Transverse colon (tissue), 3 donors: ENCODE data around the gene BBS12.

Source experiments
- POLR2A ChIP-seq: fragments of 450-650 bp; IDR thresholded peaks from one replicate; pipeline ENCODE4 v1.6.1; 2016; ENCODE audit warnings: antibody characterized with exemption, mild to moderate bottlenecking, moderate library complexity
- TF ChIP-seq, protein P1 (sequence below), 5 experiments: fragments of 200-600 bp in 3 of 5; fragments of 450-650 bp in 2 of 5; sonication (generic) in 3 of 5; IDR thresholded peaks; 1 replicate in 2 of 5; 2 replicates in 3 of 5; pipeline ENCODE4 v1.5.1; 2016 to 2017; ENCODE audit warnings: antibody characterized with exemption in 5 of 5, inconsistent platforms in 3 of 5, mild to moderate bottlenecking in 2 of 5, moderate library complexity in 1 of 5

DNA sequence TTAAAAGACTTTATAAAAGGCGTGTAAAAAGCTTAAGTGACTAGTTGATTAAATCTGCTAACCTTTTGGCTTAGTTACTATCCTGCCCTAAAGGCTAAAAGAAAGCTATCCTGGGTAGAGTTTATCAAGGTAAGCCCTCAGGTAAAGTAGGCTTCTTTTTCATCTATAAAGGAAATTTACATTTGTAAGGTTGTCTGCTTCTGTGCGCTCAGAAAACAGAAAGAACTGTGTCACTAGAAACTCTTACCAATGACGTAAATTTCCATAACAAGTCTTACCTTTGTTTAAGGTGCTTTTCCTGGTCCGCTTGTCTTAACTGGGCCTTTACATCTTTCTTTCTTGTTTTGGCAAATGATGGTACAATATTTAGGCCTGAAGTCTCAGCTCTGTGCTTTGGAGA lies 56.4 kb downstream of the BBS12 start:
- TF ChIP-seq, protein P1, sequence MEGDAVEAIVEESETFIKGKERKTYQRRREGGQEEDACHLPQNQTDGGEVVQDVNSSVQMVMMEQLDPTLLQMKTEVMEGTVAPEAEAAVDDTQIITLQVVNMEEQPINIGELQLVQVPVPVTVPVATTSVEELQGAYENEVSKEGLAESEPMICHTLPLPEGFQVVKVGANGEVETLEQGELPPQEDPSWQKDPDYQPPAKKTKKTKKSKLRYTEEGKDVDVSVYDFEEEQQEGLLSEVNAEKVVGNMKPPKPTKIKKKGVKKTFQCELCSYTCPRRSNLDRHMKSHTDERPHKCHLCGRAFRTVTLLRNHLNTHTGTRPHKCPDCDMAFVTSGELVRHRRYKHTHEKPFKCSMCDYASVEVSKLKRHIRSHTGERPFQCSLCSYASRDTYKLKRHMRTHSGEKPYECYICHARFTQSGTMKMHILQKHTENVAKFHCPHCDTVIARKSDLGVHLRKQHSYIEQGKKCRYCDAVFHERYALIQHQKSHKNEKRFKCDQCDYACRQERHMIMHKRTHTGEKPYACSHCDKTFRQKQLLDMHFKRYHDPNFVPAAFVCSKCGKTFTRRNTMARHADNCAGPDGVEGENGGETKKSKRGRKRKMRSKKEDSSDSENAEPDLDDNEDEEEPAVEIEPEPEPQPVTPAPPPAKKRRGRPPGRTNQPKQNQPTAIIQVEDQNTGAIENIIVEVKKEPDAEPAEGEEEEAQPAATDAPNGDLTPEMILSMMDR (IDR thresholded peaks at IDR 0.05), result no peak
- TF ChIP-seq POLR2A, result no peak
